NB4 (cell line): ENCODE measurements around the gene LRRC70.

Source experiments
- DNase-seq: peaks from one replicate; pipeline ENCODE4 v3.0.0; 2010; ENCODE audit warnings: low read depth
- H3K4me3 ChIP-seq: one replicate; pipeline ENCODE4 v1.5.1; 2011; ENCODE audit warnings: mild to moderate bottlenecking, low read depth, low read length, moderate library complexity
- CTCF ChIP-seq: IDR thresholded peaks from one replicate; pipeline ENCODE4 v1.5.1; 2012; ENCODE audit warnings: low read depth, low read length
- MAX ChIP-seq: IDR thresholded peaks from 2 replicates; pipeline ENCODE4 v1.6.1; 2011; ENCODE audit warnings: low read depth, low read length
- MYC ChIP-seq: IDR thresholded peaks from 2 replicates; pipeline ENCODE4 v1.6.1; 2011; ENCODE audit warnings: low read depth, low read length
- POLR2A ChIP-seq: IDR thresholded peaks from 2 replicates; pipeline ENCODE4 v1.6.1; 2011; ENCODE audit warnings: mild to moderate bottlenecking; ENCODE audit not compliant: insufficient read length; ENCODE audit errors: extremely low read depth

Gene LRRC70

GRCh38 chr5:62575066-62575465, 3.6 kb upstream of the LRRC70 start:
- TF ChIP-seq MYC (no peak), CTCF (no peak), MAX (no peak), POLR2A (no peak)
- H3K4me3 ChIP-seq, result no peak overlapping the region
- DNase-seq, result no peak

DNA sequence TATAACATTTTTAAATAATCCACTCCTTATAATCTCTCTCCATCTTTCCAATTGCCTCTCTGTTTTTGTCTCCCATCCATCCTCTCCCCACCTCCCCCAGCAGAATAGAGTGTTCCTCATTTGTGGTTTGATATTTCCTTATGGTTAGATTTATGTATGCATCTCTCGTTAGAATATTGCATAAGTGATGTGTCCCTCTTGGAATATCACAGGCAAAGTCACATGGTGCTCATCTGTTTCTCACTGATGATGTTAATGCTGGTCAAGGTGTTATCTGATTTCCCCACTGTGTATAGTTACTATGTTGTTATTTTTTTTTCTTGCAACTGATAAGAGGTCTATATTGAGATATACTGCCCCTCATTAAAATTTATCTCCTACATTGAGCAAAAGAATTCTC, 3.1 kb upstream of the LRRC70 start:
- TF ChIP-seq MYC, result no peak
- TF ChIP-seq POLR2A, result no peak
- no peak for TF ChIP-seq CTCF
- no peak overlapping the region for H3K4me3 ChIP-seq
- DNase-seq, result no peak

- DNase-seq, result no peak
- no peak overlapping the region for H3K4me3 ChIP-seq
- TF ChIP-seq MAX (no peak), MYC (no peak), POLR2A (no peak), CTCF (no peak)
Observed at GRCh38 chr5:62576570-62577170, 1.9 kb upstream of the LRRC70 start.

- H3K4me3 ChIP-seq, result no peak overlapping the region
- TF ChIP-seq MAX (no peak), CTCF (no peak), MYC (no peak)
- DNase-seq, result no peak
Observed at GRCh38 chr5:62577488-62577887, 1.1 kb upstream of the LRRC70 start.

DNA sequence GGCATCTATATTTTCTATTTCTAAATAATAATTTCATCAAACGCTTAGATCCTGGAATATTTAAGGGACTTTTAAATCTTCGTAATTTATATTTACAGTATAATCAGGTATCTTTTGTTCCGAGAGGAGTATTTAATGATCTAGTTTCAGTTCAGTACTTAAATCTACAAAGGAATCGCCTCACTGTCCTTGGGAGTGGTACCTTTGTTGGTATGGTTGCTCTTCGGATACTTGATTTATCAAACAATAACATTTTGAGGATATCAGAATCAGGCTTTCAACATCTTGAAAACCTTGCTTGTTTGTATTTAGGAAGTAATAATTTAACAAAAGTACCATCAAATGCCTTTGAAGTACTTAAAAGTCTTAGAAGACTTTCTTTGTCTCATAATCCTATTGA, 1.1 kb downstream of the LRRC70 start:
- no peak for DNase-seq
- no peak overlapping the region for H3K4me3 ChIP-seq
- TF ChIP-seq POLR2A (no peak), MYC (no peak), MAX (no peak), CTCF (no peak)
